HG02973 (cell line): Measurements from ENCODE around the gene RAB11FIP5.
"Not testable (repeated sequence)": the region's sequence is repeated elsewhere in the genome, so short reads cannot be mapped to it uniquely, and the experiment has no call there.

Experiments used
- ATAC-seq: cut with Tn5 transposase; IDR thresholded peaks from one replicate; pipeline ENCODE4 v1.9.1; 2021; ENCODE audit warnings: moderate library complexity; ENCODE audit not compliant: unreplicated experiment

RAB11FIP5 gene

DNA sequence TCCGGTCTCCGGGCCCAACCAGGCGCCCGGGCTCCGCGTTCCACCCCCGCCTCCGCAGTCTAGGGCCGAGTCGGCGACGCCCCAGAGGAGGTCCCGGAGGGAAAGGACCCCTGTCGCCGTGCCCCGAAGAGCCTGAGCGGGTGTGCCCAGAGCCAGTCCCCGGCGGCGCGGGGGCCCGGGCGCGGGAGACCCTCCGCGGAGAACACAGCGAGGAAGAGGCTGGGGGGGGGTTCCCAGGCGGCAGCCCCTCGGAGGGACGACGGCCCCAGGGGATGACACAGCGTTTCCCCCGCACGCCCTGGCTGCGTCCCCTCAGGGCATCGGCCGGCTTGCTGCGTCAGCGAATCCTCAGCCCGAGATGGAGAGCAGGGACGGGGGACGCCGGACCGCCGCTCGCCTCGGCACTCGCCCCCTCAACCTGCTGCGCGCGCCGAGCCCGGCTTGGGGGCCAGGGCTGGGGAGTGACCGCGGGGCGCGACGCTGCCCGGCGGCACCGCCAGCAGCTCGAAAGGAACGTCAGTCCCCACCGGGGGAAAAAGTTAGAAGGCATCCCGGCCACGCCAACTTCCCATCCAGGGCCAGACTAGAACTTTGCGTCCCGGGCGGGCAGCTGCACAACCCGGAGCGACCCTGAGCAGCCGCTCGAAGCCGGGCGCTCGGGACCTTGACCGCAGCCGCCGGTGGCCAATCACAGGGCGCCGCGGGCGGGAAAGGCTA lies 41.9 kb downstream of the RAB11FIP5 start:
- peak; percentile 19 for ATAC-seq

GRCh38 chr2:73069855-73070642 lies 42.7 kb downstream of the RAB11FIP5 start:
- ATAC-seq, result no peak

DNA sequence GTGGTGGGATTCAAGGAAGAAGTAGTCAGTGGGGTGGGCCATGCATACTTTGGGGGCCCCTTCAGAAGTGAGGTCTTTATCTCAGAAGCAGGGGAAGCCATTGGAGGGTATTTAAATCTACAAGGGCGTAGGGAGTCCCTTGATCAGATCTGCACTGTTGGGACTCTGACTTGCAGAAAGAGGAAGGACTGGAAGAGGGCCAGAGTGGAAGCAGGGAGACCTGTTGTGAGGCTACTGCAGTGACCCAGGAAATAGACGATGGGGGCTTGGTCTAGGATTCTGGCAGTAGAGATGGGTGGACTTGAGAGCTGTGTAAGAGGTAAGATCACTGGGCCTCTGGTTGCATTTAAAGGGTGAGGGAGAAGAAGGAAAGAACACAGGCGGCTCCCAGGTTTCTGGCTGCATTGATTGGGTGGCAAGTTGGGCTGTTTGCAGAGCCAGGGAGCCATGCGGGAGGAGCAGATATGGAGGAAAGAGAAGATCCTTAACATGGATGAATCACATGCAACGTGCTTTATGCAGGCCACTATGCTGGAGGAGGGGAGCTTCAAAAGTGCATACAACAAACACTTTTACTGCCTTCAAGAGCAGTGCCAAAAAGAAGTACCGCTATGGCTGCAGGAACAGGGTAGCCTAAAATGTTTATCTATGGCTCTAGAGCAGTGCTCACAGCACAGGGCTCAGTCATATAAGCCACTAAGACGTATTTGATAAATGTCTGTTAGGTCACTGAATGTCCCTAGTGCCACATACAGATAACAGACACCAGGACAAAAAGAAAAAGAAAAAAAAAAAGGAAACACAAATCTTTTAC lies 43.5 kb downstream of the RAB11FIP5 start:
- ATAC-seq, result no peak

- no peak for ATAC-seq
Measured at GRCh38 chr2:73068147-73068546, 44.6 kb downstream of the RAB11FIP5 start.

- ATAC-seq, result no peak
Measured at GRCh38 chr2:73067043-73067442, 45.7 kb downstream of the RAB11FIP5 start.

GRCh38 chr2:73065070-73065469 lies 47.7 kb downstream of the RAB11FIP5 start:
- not testable (repeated sequence) for ATAC-seq

GRCh38 chr2:73063909-73064875 lies 48.6 kb downstream of the RAB11FIP5 start:
- no peak for ATAC-seq

DNA sequence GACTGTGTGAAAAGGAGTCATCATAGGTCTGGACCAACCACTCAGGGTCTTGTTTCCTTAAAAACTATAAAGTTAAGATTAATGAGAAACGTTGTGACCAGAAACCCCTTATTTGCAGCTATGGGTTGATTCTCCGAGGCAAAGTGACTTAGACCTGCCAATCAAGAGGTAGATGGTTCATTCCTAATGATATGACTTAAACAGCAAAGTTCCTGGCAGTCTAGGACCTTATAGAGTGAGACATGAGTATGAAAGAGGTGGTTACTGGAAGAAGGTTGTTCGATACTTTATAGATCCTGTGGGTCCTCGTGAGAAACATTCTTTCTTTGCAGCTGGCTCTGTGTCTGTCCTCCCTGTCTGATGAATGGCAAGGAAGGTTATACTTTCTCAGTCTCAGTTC lies 49.3 kb downstream of the RAB11FIP5 start:
- no peak for ATAC-seq

GRCh38 chr2:73059106-73059505 lies 53.6 kb downstream of the RAB11FIP5 start:
- no peak for ATAC-seq

- no peak for ATAC-seq
Measured at GRCh38 chr2:73054980-73055379, 57.8 kb downstream of the RAB11FIP5 start.

GRCh38 chr2:73053316-73054114 lies 59.2 kb downstream of the RAB11FIP5 start:
- ATAC-seq, result no peak

GRCh38 chr2:73050121-73050545 lies 62.6 kb downstream of the RAB11FIP5 start:
- no peak for ATAC-seq

- ATAC-seq, result no peak
Measured at GRCh38 chr2:73043929-73044832, 68.6 kb downstream of the RAB11FIP5 start.

DNA sequence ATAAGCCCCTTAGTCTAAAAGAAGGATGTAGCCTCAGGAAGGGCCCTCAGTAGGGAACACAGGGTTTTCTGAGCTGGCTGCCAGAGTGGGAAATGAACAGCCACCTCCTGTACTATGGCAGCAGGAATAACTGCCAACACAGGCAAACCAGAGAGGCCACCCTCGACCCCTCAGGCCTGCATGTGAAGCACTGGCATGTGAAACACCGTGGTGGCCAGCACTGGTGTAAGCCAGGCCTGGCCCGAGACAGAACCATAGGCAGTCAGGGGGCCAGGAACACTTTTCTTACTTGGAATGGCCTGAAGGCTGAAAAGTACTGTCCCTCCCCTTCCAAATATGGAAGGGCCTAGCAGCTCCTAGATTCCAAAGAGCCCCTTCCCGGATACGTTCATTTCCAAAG lies 69.5 kb downstream of the RAB11FIP5 start:
- no peak for ATAC-seq

DNA sequence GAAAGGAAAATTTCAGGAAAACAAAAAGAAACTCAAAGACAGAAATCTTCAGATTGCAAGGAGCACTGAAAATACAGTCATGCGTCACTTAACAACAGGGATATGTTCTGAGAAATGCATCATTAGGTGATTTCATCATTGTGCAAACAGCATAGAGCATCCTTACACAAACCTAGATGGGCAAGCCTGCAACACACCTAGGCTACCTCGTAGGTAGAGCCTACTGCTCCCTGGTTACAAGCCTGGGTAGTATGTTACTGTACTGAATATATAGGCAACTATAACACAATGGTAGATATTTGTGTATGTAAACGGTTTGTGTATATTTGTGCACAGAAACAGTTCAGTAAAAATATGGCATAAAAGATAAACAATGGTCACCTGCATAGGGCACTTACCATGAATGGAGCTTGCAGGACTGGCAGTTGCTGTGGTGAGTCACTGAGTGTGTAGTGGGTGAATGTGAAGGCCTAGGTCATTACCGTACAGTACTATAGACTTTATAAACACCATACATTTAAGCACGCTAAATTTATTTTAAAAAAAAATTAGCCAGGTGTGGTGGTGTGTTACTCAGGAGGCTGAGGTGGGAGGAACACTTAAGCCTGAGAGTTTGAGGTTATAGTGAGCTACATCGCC lies 74.7 kb downstream of the RAB11FIP5 start:
- no peak for ATAC-seq

DNA sequence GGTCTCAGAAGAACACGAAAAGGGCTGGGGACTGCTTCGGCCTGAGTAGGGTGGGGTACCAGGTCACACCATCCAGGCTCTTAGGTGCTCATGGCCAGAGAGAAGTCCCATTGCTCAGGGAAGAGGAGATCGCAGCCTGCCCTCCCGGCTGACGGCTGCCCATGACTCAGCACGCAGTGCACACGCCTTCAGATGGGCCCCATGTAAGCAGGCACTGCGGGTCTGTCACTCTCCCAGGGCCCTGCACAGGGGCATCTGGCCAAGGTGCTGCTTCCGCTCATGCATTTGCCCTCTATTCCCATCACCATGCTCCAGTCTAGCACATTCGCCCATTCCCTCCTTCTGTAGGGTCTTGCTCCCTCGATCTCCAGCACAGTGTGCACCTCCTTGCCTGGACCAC lies 76.0 kb downstream of the RAB11FIP5 start:
- ATAC-seq, result no peak

DNA sequence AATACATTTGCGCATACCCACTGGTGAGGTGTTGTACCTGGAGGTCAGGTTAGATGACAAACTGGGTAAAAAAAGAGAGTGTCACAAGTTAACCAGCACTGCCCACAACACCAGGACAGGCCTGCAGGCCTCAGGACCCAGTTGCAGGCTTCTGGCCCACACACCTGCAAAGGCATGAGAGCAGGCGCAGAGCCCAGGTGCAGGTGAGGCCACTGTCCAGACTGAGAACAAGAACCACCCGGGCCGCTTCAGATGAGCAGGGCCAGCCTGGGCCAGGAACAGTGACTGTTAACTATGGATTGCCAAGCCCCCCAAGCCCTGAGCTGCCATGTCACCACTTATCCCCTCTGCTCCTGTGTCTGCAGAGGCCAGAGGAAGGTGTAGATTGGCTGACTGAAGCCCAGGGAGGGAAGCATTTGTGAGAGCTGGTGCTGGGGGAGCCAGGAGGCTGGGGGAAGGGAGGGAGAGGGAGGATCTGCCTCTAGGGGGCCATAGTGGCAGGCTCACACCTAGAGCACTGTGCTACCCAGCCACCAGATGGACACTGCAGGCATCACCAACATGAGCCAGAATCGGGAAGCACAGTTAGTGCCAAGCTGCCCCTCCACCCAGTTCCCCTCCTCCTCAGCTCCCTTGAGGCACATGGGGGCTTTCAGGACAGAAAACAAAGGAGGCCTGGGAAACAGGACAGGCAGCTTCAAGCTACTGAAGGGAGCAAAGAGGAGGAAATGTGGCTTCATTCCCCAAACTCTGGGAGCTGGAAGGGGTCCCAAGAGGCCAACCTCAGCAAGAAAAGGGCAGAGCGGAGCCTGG lies 76.6 kb downstream of the RAB11FIP5 start:
- no peak for ATAC-seq
